HL-60 (cell line): ENCODE data around the gene UROD.

Source experiments
- DNase-seq, 2 experiments: peaks; one replicate each; pipeline ENCODE4 v3.0.0-alpha.2; 2010 to 2020; ENCODE audit warnings: low read depth in 1 of 2, low spot score in 1 of 2
- H3K27ac ChIP-seq: fragments of 250-450 bp; sonication (Bioruptor Pico); replicated peaks from 2 replicates; pipeline ENCODE4 v1.5.1; 2020; ENCODE audit warnings: mild to moderate bottlenecking, moderate library complexity
- H3K27me3 ChIP-seq: fragments of 250-450 bp; sonication (Bioruptor Pico); 2 replicates; pipeline ENCODE4 v1.5.1; 2021; ENCODE audit warnings: mild to moderate bottlenecking, moderate library complexity; ENCODE audit not compliant: insufficient read depth, poor library complexity, severe bottlenecking
- H3K4me3 ChIP-seq: replicated peaks from 2 replicates; pipeline ENCODE4 v1.5.1; 2011; ENCODE audit warnings: mild to moderate bottlenecking, control low read depth, low read length; ENCODE audit not compliant: insufficient read depth
- CTCF ChIP-seq: IDR thresholded peaks from one replicate; pipeline ENCODE4 v1.5.1; 2011; ENCODE audit warnings: low read length, control low read depth, inconsistent platforms; ENCODE audit not compliant: insufficient read depth
- GABPA ChIP-seq: IDR thresholded peaks from 2 replicates; pipeline ENCODE4 v1.6.1; 2012; ENCODE audit warnings: low read depth
- POLR2AphosphoS5 ChIP-seq: IDR thresholded peaks from 2 replicates; pipeline ENCODE4 v1.6.1; 2012; ENCODE audit warnings: low read depth
- REST ChIP-seq: IDR thresholded peaks from 2 replicates; pipeline ENCODE4 v1.6.1; 2012; ENCODE audit warnings: low read depth; ENCODE audit not compliant: insufficient replicate concordance
- SPI1 ChIP-seq: IDR thresholded peaks from 2 replicates; pipeline ENCODE4 v1.6.1; 2012; ENCODE audit warnings: low read depth, mild to moderate bottlenecking, borderline replicate concordance

Gene UROD

GRCh38 chr1:45012639-45013278 is 705 bp downstream of the UROD start:
- DNase-seq: peak; percentile 58 to 62
- TF ChIP-seq SPI1 (no peak), REST (no peak), POLR2AphosphoS5 (no peak), CTCF (no peak), GABPA (no peak)

GRCh38 chr1:45013551-45014209 is 1.6 kb downstream of the UROD start:
- DNase-seq: no peak
- Histone ChIP-seq H3K27me3 (no peaks in the 10 kb centered on the region), H3K4me3 (no peak overlapping the region), H3K27ac (no peak overlapping the region; the same call in 1 of the 2 replicates)
- no peak for TF ChIP-seq CTCF
- TF ChIP-seq REST: no peak
- no peak for TF ChIP-seq POLR2AphosphoS5
- no peak for TF ChIP-seq SPI1
- no peak for TF ChIP-seq GABPA

More at GRCh38 chr1:45012639-45013278, 705 bp downstream of the UROD start:
- Histone ChIP-seq H3K27ac (peak overlapping the region; percentile 71), H3K4me3 (peak overlapping the region; percentile 63), H3K27me3 (no peaks in the 10 kb centered on the region)

- H3K27me3 ChIP-seq: no peaks in the 10 kb centered on the region
- H3K4me3 ChIP-seq: no peak overlapping the region
- DNase-seq: peak; percentile 57 to 83
- TF ChIP-seq REST (no peak), POLR2AphosphoS5 (no peak), CTCF (peak; percentile 89), SPI1 (no peak), GABPA (no peak)
- no peak overlapping the region for H3K27ac ChIP-seq
Observed at GRCh38 chr1:45014321-45015028, 2.4 kb downstream of the UROD start.
